HG03025 (cell line): ENCODE measurements around the gene CCDC179.

Source experiments
- ATAC-seq: cut with Tn5 transposase; IDR thresholded peaks from one replicate; pipeline ENCODE4 v1.9.1; 2021; ENCODE audit warnings: mild to moderate bottlenecking, moderate library complexity; ENCODE audit not compliant: unreplicated experiment, low FRiP score

The CCDC179 gene

DNA sequence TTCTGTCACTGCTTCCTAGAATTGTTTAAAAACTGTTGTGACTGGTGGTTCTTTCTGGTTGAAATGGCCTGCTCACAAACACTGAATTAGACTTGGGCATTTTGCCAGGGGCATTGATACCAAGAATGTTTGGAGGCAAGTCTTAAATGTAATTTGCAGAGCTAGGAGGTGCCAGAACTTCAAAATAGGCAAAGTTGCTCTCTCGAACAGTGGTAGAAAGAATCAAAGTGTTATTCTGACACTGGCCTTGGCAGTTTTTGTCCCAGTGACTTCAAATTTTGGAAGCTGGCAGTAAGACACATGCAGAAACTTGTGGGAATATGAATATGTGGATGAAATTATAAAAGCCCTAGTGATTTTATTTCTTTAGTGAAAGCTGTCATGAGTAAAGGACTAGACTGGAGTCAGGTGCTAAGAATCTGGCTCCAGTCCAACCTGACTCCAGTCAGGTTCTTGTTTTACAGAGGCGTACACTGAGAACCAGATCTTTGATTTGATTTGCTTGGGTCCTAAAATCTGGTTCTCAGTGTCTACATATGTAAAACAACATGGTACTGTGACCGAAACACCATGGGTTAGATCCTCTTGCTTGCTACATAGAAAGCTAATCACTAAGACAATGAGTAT is 51.6 kb downstream of the CCDC179 start:
- peak; percentile 35 for ATAC-seq

DNA sequence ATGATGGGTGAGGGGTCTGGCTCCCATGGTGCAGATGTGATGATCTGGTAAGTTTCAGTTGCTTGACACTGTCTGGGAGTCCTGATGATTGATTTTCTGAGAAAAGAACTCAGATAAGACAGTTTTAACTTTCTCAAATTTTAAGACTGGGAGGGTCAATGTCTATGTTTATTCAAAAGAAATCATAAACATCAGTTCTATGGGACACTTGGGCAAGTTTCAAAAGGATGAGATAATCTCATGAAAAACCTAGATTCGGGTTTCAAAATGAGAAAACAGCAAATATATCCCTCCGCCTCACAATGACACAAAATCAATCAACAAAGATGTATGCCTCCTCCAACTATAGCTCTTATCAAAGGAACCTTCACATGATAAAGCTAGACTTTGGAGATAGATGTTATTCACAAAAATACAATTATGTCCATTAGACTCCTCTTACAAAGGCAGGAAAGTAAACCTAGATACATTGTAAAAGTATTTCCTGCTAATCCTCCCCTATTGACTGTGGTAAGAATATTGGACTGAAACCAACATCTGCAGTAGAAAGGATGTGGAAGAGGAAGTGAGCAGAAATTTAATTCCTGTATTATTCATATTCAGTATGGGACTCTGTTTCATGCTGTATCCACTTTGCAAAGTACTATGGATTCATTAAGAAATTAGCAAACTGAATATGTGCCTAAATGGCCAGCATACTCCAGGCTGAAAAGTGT is 52.3 kb downstream of the CCDC179 start:
- peak; percentile 98 for ATAC-seq

DNA sequence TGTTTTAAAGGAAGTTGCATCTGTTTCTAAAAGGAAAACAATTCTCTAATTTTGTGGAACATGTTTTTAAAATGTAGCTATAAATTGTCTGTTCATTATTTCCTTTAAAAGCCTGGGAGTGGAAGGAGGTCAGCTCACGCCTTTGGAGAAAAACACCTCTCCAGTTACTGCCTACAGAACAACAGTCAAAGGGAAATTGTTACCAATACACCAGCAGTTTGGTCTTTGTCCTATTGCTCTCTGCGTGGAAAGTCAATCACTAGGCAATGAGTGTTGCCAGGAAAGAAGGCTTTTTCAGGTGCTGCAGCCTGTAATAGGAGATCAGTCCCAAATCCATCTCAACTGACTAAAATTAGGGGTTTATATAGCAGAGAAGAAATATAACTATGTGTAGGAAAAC is 52.9 kb downstream of the CCDC179 start:
- no peak for ATAC-seq

DNA sequence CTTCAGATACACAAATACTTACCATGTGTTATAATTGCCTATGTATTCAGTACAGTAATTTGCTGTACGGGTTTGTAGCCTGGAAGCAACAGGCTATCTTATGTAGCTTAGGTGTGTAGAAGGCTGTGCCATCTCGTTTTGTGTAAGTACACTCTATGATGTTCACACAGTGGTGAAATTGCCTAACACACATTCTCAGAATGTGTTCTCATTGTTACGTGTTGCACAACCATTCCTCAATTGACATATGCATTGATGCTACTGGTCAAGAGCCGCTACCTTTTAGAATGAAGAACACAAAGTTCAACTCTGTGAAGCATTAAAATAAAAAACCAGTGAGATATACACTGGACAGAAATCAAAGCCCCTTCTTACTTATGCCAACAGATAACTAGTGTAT is 57.4 kb downstream of the CCDC179 start:
- no peak for ATAC-seq

DNA sequence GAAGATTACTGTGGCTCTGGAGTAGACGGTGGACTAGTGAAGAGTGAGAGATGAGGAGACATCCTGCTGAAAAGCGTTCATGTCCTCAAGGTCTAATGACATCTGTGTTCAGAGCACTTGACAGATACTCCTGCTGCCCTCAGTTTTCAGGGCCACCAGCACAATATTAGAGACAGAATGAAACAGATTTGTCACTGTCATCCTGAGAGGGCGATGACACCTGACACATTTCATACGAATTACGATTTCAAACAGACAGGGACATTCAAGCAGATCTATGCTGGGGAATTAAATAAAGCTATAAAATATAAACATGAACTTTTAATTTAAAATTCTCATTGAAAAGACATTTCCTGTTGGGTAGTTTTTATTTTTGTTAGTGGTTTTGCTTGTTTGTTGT is 59.8 kb downstream of the CCDC179 start:
- no peak for ATAC-seq

DNA sequence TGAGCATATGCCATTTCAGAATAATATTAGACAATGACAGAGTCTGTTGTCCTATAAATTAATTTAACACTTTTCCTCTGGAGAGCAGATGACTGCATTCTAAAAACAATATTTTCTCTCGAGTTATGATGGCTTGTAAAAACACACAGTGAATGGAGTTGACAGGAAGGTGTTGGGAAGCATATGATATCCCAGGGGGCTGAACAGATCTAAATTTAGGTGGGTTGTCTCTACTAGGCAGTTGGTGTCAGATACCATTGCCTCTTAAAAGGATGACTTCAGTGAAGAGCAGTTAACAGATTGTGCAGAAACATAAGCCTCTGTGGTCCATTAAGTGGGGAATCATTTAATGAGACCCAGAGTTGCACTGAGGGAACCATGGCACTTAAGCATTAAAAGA is 61.4 kb downstream of the CCDC179 start:
- no peak for ATAC-seq

DNA sequence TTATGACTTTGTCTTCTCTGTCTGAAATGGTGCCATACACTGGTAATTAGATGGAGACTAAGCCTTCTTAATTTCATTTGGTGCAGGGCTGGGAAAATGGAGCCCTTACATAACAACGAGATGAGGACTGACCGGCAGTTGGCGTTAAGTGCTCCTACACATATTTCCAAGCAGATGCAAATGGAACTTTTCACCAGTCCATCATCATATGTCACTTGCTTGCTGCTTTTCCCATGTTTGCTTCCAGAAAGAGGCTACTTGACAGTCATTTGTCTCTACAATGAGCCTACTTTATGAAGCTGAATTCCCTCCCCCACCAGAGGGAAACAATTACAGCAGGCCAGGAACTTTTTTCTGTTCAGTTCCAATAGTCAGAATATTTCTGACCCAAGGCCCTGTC is 63.2 kb downstream of the CCDC179 start:
- ATAC-seq = no peak
